Measurements from ENCODE around the gene CMTM1.

- TF ChIP-seq CTCF (IDR thresholded peaks at IDR 0.05; ENCODE audit: borderline replicate concordance, extremely low read depth, low read length, poor library complexity, severe bottlenecking) (no peak), EZH2 (IDR thresholded peaks at IDR 0.05; ENCODE audit: borderline replicate concordance, low read depth, low read length, severe bottlenecking) (no peak)
Observed at GRCh38 chr16:66621973-66622372, 55.7 kb downstream of the CMTM1 start.

Measured in DND-41 (cell line).